Heart left ventricle (tissue), 13 donors: ENCODE results near the gene MACROH2A1.

ENCODE experiments used
- POLR2A ChIP-seq, 2 donors: fragments of 450-650 bp; IDR thresholded peaks; one replicate each; pipeline ENCODE4 v1.6.1; 2017; ENCODE audit warnings: antibody characterized with exemption in 2 of 2, mild to moderate bottlenecking in 2 of 2, moderate library complexity in 2 of 2
- TF ChIP-seq, protein P1 (sequence below), 12 donors: fragments of 200-600 bp; sonication (generic) in 4 of 12; IDR thresholded peaks; one replicate each; pipeline versions ENCODE4 v1.5.0 to v1.8.0; 2018 to 2022; ENCODE audit warnings: antibody characterized with exemption in 12 of 12, mild to moderate bottlenecking in 5 of 12
- donor health status: ischemic (EF 13 %, LVEDD 7.1; RV severe dilation, severe dysfunction).
- donor health status: DM: no; HTN: yes; CAD: no.
- donor health status: DM: no; HTN: no; CAD: no.
- donor health status: ischemic (EF 25% LVEDD 6.9; RV normal size, moderate dysfunction).
- donor health status: ischemic (EF 25% LVEDD 5.7; RV mildly dilated, moderate dysfunction).
- donor health status: ischemic (EF 35%, LVEDD 5.7; RV mildly dilated, moderate dysfunction).
- donor health status: nonischemic (EF 11% LVEDD 7.7; RV severe dilation, severe dysfunction).
- donor health status: DM: yes; HTN: yes; CAD: no.
- donor health status: PGD.
- donor health status: ischemic (EF 29% LVEDD 5.4; RV normal size, mild dysfunction).
- donor health status: nonischemic (EF 23%, LVEDD 6.1; RV moderate dilation, normal function).

DNA sequence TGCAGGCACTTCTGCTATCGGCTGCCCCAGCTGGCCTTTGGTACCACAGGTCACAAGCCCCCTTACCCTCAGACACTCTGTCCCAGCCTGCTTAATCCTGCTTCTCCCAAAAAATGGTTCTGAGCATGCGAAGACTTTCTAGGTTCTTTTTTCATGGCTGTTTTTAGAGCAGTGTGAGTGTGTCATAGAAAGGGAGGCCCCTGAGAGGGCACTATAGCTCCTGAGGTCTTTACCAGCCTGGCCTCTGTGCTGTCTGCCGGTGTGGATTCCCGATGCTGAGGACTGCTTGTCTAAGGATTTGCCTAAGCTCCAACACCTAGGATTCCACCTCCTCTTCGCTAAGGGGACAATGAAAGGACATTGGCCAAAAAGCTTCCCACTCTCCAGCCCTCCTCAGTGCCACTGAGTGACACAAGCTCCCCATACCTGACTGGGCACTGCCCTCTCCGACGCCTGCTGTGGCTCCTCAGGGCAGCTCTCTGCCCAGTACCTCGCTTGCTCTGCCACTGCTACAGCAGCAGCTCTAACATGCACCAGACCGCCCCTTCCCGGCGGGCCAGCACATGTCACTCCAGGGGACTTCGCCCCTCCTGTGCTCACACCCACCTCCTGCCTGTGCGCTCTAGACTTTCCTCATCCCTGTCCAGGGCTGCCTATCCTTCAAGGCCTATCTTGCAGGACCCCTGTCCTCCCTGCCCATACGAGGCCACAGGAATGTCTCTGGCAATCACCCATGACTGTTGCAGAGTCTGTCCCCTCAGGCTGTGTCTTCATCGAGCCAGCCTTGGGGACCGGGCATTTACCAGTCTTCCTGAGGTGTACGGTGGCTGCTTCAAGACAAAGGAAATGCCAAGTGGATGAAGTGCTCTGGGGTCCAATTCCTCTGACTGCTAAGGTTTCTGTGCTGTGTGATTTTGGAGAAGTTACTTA is 21.0 kb downstream of the MACROH2A1 start:
- TF ChIP-seq, protein P1, sequence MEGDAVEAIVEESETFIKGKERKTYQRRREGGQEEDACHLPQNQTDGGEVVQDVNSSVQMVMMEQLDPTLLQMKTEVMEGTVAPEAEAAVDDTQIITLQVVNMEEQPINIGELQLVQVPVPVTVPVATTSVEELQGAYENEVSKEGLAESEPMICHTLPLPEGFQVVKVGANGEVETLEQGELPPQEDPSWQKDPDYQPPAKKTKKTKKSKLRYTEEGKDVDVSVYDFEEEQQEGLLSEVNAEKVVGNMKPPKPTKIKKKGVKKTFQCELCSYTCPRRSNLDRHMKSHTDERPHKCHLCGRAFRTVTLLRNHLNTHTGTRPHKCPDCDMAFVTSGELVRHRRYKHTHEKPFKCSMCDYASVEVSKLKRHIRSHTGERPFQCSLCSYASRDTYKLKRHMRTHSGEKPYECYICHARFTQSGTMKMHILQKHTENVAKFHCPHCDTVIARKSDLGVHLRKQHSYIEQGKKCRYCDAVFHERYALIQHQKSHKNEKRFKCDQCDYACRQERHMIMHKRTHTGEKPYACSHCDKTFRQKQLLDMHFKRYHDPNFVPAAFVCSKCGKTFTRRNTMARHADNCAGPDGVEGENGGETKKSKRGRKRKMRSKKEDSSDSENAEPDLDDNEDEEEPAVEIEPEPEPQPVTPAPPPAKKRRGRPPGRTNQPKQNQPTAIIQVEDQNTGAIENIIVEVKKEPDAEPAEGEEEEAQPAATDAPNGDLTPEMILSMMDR (IDR thresholded peaks at IDR 0.05): no peak
- TF ChIP-seq POLR2A (IDR thresholded peaks at IDR 0.05): no peak
